Sigmoid colon (tissue), 7 donors: ENCODE data around the gene FBN3. TPM values are rescaled to one million over a fixed set of nuclear protein-coding genes. Genes with fewer than 3 reads are reported as not detected.
"Not testable (repeated sequence)": the region's sequence is repeated elsewhere in the genome, so short reads cannot be mapped to it uniquely, and the experiment has no call there.

ENCODE experiments used
- DNase-seq: peaks from one replicate; pipeline ENCODE4 v3.0.0-alpha.2; 2019
- H3K27ac ChIP-seq, 4 donors: fragments of 200-600 bp; sonication (generic); one replicate each; pipeline ENCODE4 v1.5.1; 2016 to 2019; ENCODE audit warnings: mild to moderate bottlenecking in 1 of 4
- H3K27me3 ChIP-seq, 3 donors: fragments of 200-600 bp; sonication (generic); one replicate each; pipeline ENCODE4 v1.5.1; 2019; ENCODE audit warnings: mild to moderate bottlenecking in 1 of 3
- H3K36me3 ChIP-seq, 4 donors: fragments of 200-600 bp; sonication (generic); one replicate each; pipeline ENCODE4 v1.5.1; 2016 to 2019
- H3K4me1 ChIP-seq, 4 donors: fragments of 200-600 bp; sonication (generic); one replicate each; pipeline ENCODE4 v1.5.1; 2017 to 2019
- H3K4me3 ChIP-seq, 4 donors: fragments of 200-600 bp; sonication (generic); one replicate each; pipeline ENCODE4 v1.5.1; 2017 to 2019; ENCODE audit warnings: mild to moderate bottlenecking in 2 of 4, moderate library complexity in 1 of 4
- H3K9me3 ChIP-seq, 4 donors: fragments of 200-600 bp in 3 of 4; sonication (generic) in 3 of 4; one replicate each; pipeline versions ENCODE4 v1.5.1 to v1.6.1; 2013 to 2019
- EP300 ChIP-seq, 4 donors: sonication (generic); formaldehyde crosslinking; IDR thresholded peaks; one replicate each; pipeline ENCODE4 v1.6.1; 2017; ENCODE audit warnings: antibody characterized with exemption in 4 of 4
- POLR2A ChIP-seq, 2 donors: fragments of 450-650 bp; IDR thresholded peaks; one replicate each; pipeline ENCODE4 v1.6.1; 2016; ENCODE audit warnings: antibody characterized with exemption in 2 of 2, mild to moderate bottlenecking in 2 of 2, moderate library complexity in 2 of 2
- POLR2AphosphoS5 ChIP-seq, 4 donors: sonication (generic); formaldehyde crosslinking; IDR thresholded peaks; one replicate each; pipeline ENCODE4 v1.6.1; 2017; ENCODE audit warnings: antibody characterized with exemption in 4 of 4
- WGBS, 2 donors: extraction: QIAGEN DNeasy Blood & Tissue Kit; methylation state at CpG; one replicate each; pipeline ENCODE4 v1.1.7; 2013; 5-methylcytosine and 5-hydroxymethylcytosine counted together
- intact Hi-C: fragments of 100-400 bp; cut with DNase I; formaldehyde crosslinking; loops from one replicate; pipeline ENCODE4 v1.15.1; 2023
- polyA plus RNA-seq, 3 donors: library from polyadenylated mRNA; stranded (reverse); fragments of 200-250 nt; gene quantifications; one replicate each; pipeline ENCODE4 v1.2.3, GENCODE V29; 2013
- total RNA-seq, 4 donors: library from RNA; depleted of rRNA; stranded (reverse); fragments of >200 nt; gene quantifications; one replicate each; pipeline ENCODE4 v1.1.0, GENCODE V29; 2016
- TF ChIP-seq, protein P1 (sequence below), 4 experiments: fragments of 450-650 bp in 3 of 4; fragments of 200-600 bp in 1 of 4; IDR thresholded peaks; one replicate each; pipeline ENCODE4 v1.5.1; 2016 to 2019; ENCODE audit warnings: antibody characterized with exemption in 4 of 4, mild to moderate bottlenecking in 3 of 4, moderate library complexity in 2 of 4
- donor health status: healthy with polysubstance abuse.
- donor health status: Bipolar disorder and iron deficiency.
- donor health status: healthy.

The FBN3 gene
- total and polyA plus RNA-seq, 7 donors: 0.06 TPM; not detected in 6

DNA sequence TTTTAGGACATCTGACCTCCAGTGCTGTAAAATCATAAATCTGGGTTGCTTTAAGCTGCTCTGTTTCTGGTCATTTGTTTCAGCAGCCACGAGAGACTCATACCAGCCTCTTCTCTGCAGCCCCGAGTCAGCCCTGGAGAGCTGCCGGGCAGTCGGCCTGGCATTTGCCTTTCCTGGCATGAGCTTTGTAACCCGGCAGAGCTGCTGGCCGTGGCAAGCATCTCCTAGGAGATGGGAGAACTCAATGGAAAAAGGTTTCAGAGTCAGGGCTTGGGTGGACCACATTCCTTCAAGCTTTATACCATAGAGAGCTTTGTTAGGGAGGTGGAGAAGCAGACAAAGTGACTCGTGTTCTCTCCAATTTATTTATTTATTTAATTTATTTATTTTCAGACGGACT lies 118.4 kb downstream of the FBN3 start:
- Histone ChIP-seq H3K4me1 (no peaks in the 10 kb centered on the region), H3K36me3 (no peaks in the 10 kb centered on the region), H3K9me3 (no peaks in the 10 kb centered on the region), H3K27me3 (peaks cover 0 to 4% (median 0%) of the 10 kb centered on the region in 3 donors), H3K4me3 (no peak overlapping the region), H3K27ac (no peak overlapping the region)
- DNase-seq: no peak
- 84 to 89% methylated on average over 8 of the region's 8 CpGs for WGBS, 2 donors
- TF ChIP-seq POLR2AphosphoS5 (IDR thresholded peaks at IDR 0.05): no peak
- TF ChIP-seq EP300 (IDR thresholded peaks at IDR 0.05): no peak
- TF ChIP-seq POLR2A (IDR thresholded peaks at IDR 0.05): no peak
- TF ChIP-seq, protein P1, sequence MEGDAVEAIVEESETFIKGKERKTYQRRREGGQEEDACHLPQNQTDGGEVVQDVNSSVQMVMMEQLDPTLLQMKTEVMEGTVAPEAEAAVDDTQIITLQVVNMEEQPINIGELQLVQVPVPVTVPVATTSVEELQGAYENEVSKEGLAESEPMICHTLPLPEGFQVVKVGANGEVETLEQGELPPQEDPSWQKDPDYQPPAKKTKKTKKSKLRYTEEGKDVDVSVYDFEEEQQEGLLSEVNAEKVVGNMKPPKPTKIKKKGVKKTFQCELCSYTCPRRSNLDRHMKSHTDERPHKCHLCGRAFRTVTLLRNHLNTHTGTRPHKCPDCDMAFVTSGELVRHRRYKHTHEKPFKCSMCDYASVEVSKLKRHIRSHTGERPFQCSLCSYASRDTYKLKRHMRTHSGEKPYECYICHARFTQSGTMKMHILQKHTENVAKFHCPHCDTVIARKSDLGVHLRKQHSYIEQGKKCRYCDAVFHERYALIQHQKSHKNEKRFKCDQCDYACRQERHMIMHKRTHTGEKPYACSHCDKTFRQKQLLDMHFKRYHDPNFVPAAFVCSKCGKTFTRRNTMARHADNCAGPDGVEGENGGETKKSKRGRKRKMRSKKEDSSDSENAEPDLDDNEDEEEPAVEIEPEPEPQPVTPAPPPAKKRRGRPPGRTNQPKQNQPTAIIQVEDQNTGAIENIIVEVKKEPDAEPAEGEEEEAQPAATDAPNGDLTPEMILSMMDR (IDR thresholded peaks at IDR 0.05): no peak
- intact Hi-C loops: no loop called here

DNA sequence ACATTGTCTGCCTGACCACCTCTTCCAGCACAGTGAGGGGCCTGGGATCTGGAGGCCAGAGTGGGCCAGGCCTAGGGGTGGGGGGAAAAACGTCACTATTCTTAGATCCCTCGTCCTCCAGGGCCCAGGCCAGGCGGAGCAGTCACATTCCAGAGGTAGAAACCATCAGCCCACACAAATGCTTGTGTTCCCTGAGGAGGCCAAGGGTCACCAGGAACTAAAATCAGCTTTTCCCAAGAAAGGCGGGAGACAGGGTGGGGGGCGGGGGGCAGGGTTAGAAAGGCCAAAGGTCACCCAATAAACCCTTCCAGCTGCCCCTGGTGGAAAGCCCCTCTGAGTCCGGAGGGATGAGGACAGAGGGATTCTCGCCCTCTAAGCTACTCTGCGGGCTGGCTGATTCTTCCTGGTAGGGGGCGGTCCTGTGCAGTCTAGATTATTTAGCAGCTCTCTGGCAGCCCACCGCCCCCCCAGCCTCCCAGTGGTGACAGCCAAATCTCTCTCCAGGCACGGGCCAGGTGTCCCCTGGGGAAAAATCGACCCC lies 120.4 kb downstream of the FBN3 start:
- no peak overlapping the region for H3K27ac ChIP-seq
- intact Hi-C loops: no loop called here
- H3K9me3 ChIP-seq: no peaks in the 10 kb centered on the region
- peaks cover 0 to 4% (median 0%) of the 10 kb centered on the region in 3 donors for H3K27me3 ChIP-seq
- no peaks in the 10 kb centered on the region for H3K36me3 ChIP-seq
- H3K4me1 ChIP-seq: no peaks in the 10 kb centered on the region
- 27 to 56% methylated on average over 12 of the region's 12 CpGs for WGBS, 2 donors
- DNase-seq: no peak
- H3K4me3 ChIP-seq: no peak overlapping the region
- no peak for TF ChIP-seq POLR2A (IDR thresholded peaks at IDR 0.05)
- TF ChIP-seq, protein P1 (IDR thresholded peaks at IDR 0.05): no peak
- no peak for TF ChIP-seq EP300 (IDR thresholded peaks at IDR 0.05)
- no peak for TF ChIP-seq POLR2AphosphoS5 (IDR thresholded peaks at IDR 0.05)

DNA sequence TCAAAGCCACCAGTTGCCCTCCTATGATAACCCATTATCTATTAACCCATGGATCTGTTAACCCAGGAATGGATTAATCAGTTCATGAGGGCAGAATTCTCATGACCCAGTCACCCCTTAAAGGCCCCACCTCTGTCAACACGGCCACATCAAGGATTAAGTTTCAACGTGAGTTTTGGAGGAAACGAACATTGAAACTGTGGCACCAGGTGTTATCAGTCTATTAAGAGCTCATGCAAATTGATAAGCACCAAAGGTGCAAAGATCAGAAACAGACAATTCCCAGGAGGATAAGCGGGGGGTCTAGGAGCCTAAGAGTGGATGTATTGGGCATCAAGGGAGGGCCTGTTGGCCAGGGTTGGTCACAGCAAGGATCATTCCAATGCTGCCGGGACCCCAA lies 124.1 kb downstream of the FBN3 start:
- TF ChIP-seq POLR2A (IDR thresholded peaks at IDR 0.05) (no peak), POLR2AphosphoS5 (IDR thresholded peaks at IDR 0.05) (no peak), EP300 (IDR thresholded peaks at IDR 0.05) (no peak)
- TF ChIP-seq, protein P1 (IDR thresholded peaks at IDR 0.05): no peak
- WGBS, 2 donors: 74 to 85% methylated on average over 5 of the region's 5 CpGs
- H3K4me3 ChIP-seq: no peak overlapping the region
- no peaks in the 10 kb centered on the region for H3K4me1 ChIP-seq
- intact Hi-C loops: no loop called here
- no peak for DNase-seq
- H3K36me3 ChIP-seq: no peaks in the 10 kb centered on the region
- H3K9me3 ChIP-seq: no peaks in the 10 kb centered on the region
- H3K27ac ChIP-seq: no peak overlapping the region
- H3K27me3 ChIP-seq: peaks cover 0 to 4% (median 0%) of the 10 kb centered on the region in 3 donors

DNA sequence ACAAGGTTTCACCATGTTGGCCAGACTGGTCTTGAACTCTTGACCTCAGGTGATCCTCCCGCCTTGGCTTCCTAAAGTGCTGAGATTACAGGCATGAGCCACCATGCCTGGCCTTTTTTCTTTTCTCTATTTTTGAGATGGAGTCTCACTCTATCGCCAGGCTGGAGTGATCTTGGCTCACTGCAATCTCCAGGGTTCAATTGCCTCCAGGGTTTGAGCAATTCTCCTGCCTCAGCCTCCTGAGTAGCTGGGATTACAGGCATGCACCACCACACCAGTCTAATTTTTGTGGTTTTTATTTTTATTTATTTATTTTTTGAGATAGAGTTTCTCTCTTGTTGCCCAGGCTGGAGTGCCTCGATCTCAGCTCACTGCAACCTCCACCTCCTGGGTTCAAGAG lies 125.1 kb downstream of the FBN3 start:
- intact Hi-C loops, H3K27me3 ChIP-seq: not testable (repeated sequence)
- WGBS, 2 donors: 95% methylated on average over 3 of the region's 3 CpGs

DNA sequence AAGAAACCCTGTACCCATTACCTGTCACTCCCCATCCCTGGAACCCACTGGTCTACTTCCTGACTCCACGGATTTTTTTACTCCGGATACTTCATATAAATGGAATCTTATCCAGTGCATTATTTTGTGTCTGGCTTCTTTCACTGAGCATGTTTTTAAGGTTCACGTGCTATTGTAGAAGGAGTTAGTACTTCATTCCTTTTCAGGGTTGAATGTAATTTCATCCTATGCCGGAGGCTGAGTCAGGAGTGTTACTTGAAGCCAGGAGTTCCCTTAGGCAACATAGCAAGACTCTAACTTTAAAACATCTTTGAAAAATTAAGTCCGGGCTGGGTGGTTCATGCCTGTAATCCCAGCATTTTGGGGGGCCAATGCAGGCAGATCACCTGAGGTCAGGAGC lies 126.0 kb downstream of the FBN3 start:
- no peaks in the 10 kb centered on the region for H3K36me3 ChIP-seq
- no peak overlapping the region for H3K4me3 ChIP-seq
- no peak overlapping the region for H3K27ac ChIP-seq
- TF ChIP-seq POLR2AphosphoS5 (IDR thresholded peaks at IDR 0.05) (no peak), EP300 (IDR thresholded peaks at IDR 0.05) (no peak), POLR2A (IDR thresholded peaks at IDR 0.05) (no peak)
- TF ChIP-seq, protein P1 (IDR thresholded peaks at IDR 0.05): no peak
- no peaks in the 10 kb centered on the region for H3K27me3 ChIP-seq
- 90 to 92% methylated on average over 5 of the region's 5 CpGs for WGBS, 2 donors
- no peaks in the 10 kb centered on the region for H3K4me1 ChIP-seq
- no peak for DNase-seq
- no peaks in the 10 kb centered on the region for H3K9me3 ChIP-seq
- intact Hi-C loops: no loop called here

More for the DNA sequence above, 125.1 kb downstream of the FBN3 start:
- H3K36me3 ChIP-seq, H3K4me1 ChIP-seq, H3K27ac ChIP-seq, DNase-seq, H3K4me3 ChIP-seq, H3K9me3 ChIP-seq: not testable (repeated sequence)
